HG03095 (cell line): Measurements from ENCODE around the gene WDR44.
A peak's percentile ranks its signal among the peaks of the same experiment; 100 is the strongest.
"Not testable (repeated sequence)": the region's sequence is repeated elsewhere in the genome, so short reads cannot be mapped to it uniquely, and the experiment has no call there.

Experiments used
- ATAC-seq: cut with Tn5 transposase; IDR thresholded peaks from one replicate; pipeline ENCODE4 v1.9.1; 2021; ENCODE audit warnings: moderate library complexity; ENCODE audit not compliant: unreplicated experiment

The WDR44 gene

GRCh38 chrX:118345464-118346257 is at the start of gene WDR44:
TSS of gene WDR44 (plus strand) at chrX:118346106. CDS start at chrX:118346504, 398 bp downstream.
- peak; percentile 81 for ATAC-seq

- not testable (repeated sequence) for ATAC-seq
Measured at GRCh38 chrX:118305827-118306226, 40.1 kb upstream of the WDR44 start.

- no peak for ATAC-seq
Measured at GRCh38 chrX:118315529-118315928, 30.4 kb upstream of the WDR44 start.

GRCh38 chrX:118324588-118324987 is 21.3 kb upstream of the WDR44 start:
- no peak for ATAC-seq

GRCh38 chrX:118325453-118325852 is 20.5 kb upstream of the WDR44 start:
- no peak for ATAC-seq

- no peak for ATAC-seq
Measured at GRCh38 chrX:118329175-118329574, 16.7 kb upstream of the WDR44 start.

- ATAC-seq, result no peak
Measured at GRCh38 chrX:118337687-118338086, 8.2 kb upstream of the WDR44 start.

GRCh38 chrX:118338930-118339329 is 7.0 kb upstream of the WDR44 start:
- no peak for ATAC-seq

GRCh38 chrX:118345045-118345463 is 852 bp upstream of the WDR44 start:
- peak; percentile 8 for ATAC-seq

- peak; percentile 19 for ATAC-seq
Measured at GRCh38 chrX:118346258-118347094, 570 bp downstream of the WDR44 start.

GRCh38 chrX:118347131-118347530 is 1.2 kb downstream of the WDR44 start:
- no peak for ATAC-seq

GRCh38 chrX:118347736-118348135 is 1.8 kb downstream of the WDR44 start:
- ATAC-seq, result no peak

GRCh38 chrX:118348186-118348810 is 2.4 kb downstream of the WDR44 start:
- ATAC-seq, result no peak

- no peak for ATAC-seq
Measured at GRCh38 chrX:118349188-118349587, 3.3 kb downstream of the WDR44 start.

- ATAC-seq, result no peak
Measured at GRCh38 chrX:118350221-118350620, 4.3 kb downstream of the WDR44 start.

GRCh38 chrX:118350706-118351105 is 4.8 kb downstream of the WDR44 start:
- no peak for ATAC-seq

GRCh38 chrX:118352566-118352965 is 6.7 kb downstream of the WDR44 start:
- ATAC-seq, result no peak

GRCh38 chrX:118353081-118353850 is 7.4 kb downstream of the WDR44 start:
- ATAC-seq, result peak; percentile 40

GRCh38 chrX:118355225-118355920 is 9.5 kb downstream of the WDR44 start:
- ATAC-seq, result no peak

- no peak for ATAC-seq
Measured at GRCh38 chrX:118356154-118356701, 10.3 kb downstream of the WDR44 start.
